ENCODE data around the gene FOXM1. TPM values are rescaled to one million over a fixed set of nuclear protein-coding genes. Genes with fewer than 3 reads are reported as not detected.
A peak's percentile ranks its signal among the peaks of the same experiment; 100 is the strongest.

FOXM1 gene
- total RNA-seq, 1 experiment from 2014 or later, result 118 TPM

DNA sequence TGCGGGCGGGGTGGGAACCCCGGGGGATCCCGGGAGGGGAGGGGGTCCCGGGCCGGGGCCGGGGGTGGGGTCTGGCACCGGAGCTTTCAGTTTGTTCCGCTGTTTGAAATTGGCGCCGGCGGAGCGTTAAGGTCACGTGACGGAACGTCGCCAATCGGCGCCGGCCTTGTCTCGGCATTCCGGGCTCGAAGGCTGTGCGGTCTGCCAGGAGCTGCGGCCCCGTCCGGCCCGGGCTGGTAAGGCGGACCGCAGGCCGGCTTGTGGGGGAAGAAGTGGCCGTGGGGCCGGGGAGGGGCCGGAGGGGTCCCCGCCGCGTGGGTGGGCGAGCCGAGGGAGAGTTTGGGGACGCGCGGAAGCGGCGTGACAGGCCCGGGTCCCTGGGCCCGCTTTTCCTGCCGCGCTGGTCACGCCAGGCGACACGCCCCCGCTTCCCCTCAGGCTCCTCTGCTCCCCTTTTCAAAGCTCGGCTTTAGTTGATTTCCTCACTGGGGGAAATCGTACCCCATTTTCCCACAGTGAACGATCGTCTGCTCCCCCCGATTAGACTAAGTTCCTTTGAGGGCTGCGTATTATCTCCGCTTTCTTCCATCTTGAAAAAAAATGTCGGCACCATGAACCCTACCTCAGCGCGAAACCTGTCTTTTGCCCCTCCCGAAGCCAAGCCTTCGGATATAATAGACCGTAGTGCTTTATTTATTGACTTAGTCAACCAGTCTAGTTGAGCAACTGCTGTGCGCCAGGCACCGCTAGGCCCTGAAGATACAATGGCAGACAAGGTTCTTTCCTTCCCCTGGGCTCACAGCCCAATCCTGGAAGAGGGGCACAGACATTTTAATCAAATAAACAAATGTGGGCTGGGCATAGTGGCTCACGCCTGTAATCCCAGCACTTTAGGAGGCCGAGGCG, at the start of gene FOXM1, which contains the start of gene RHNO1 (continued):
- TF ChIP-seq, protein P1, sequence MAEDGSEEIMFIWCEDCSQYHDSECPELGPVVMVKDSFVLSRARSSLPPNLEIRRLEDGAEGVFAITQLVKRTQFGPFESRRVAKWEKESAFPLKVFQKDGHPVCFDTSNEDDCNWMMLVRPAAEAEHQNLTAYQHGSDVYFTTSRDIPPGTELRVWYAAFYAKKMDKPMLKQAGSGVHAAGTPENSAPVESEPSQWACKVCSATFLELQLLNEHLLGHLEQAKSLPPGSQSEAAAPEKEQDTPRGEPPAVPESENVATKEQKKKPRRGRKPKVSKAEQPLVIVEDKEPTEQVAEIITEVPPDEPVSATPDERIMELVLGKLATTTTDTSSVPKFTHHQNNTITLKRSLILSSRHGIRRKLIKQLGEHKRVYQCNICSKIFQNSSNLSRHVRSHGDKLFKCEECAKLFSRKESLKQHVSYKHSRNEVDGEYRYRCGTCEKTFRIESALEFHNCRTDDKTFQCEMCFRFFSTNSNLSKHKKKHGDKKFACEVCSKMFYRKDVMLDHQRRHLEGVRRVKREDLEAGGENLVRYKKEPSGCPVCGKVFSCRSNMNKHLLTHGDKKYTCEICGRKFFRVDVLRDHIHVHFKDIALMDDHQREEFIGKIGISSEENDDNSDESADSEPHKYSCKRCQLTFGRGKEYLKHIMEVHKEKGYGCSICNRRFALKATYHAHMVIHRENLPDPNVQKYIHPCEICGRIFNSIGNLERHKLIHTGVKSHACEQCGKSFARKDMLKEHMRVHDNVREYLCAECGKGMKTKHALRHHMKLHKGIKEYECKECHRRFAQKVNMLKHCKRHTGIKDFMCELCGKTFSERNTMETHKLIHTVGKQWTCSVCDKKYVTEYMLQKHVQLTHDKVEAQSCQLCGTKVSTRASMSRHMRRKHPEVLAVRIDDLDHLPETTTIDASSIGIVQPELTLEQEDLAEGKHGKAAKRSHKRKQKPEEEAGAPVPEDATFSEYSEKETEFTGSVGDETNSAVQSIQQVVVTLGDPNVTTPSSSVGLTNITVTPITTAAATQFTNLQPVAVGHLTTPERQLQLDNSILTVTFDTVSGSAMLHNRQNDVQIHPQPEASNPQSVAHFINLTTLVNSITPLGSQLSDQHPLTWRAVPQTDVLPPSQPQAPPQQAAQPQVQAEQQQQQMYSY (CRISPR knock-in tag; IDR thresholded peaks at IDR 0.05), result no peak
- TF ChIP-seq TEAD1 (CRISPR knock-in tag; IDR thresholded peaks at IDR 0.05) (peak; percentile 51), GRHL2 (CRISPR knock-in tag; IDR thresholded peaks at IDR 0.05; ENCODE audit: insufficient replicate concordance, severe bottlenecking) (no peak), JAZF1 (CRISPR knock-in tag; IDR thresholded peaks at IDR 0.05) (no peak), TP53 (CRISPR knock-in tag; IDR thresholded peaks at IDR 0.05) (peak; percentile 81), CREB1 (CRISPR knock-in tag; IDR thresholded peaks at IDR 0.05) (no peak), GABPB1 (CRISPR knock-in tag; IDR thresholded peaks at IDR 0.05) (peak; percentile 55; the same call in 1 of the 2 replicates), SP1 (CRISPR knock-in tag; conservative IDR thresholded peaks at IDR 0.05) (no peak; the same call in 1 of the 2 replicates), CDX4 (CRISPR knock-in tag; IDR thresholded peaks at IDR 0.05; ENCODE audit: borderline replicate concordance) (no peak), ARID4B (CRISPR knock-in tag; IDR thresholded peaks at IDR 0.05; ENCODE audit: borderline replicate concordance) (peak; percentile 45; the same call in 1 of the 2 replicates), ZBTB21 (CRISPR knock-in tag; IDR thresholded peaks at IDR 0.05; ENCODE audit: borderline replicate concordance) (no peak), FOXP4 (CRISPR knock-in tag; IDR thresholded peaks at IDR 0.05) (peak; percentile 55; the same call in 1 of the 2 replicates), SMAD4 (CRISPR knock-in tag; IDR thresholded peaks at IDR 0.05) (no peak), SOX15 (CRISPR knock-in tag; IDR thresholded peaks at IDR 0.05) (no peak)
- TF ChIP-seq, protein P2, sequence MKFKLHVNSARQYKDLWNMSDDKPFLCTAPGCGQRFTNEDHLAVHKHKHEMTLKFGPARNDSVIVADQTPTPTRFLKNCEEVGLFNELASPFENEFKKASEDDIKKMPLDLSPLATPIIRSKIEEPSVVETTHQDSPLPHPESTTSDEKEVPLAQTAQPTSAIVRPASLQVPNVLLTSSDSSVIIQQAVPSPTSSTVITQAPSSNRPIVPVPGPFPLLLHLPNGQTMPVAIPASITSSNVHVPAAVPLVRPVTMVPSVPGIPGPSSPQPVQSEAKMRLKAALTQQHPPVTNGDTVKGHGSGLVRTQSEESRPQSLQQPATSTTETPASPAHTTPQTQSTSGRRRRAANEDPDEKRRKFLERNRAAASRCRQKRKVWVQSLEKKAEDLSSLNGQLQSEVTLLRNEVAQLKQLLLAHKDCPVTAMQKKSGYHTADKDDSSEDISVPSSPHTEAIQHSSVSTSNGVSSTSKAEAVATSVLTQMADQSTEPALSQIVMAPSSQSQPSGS (CRISPR knock-in tag; IDR thresholded peaks at IDR 0.05; ENCODE audit: borderline replicate concordance, low read depth), result no peak
- TF ChIP-seq, protein P3, sequence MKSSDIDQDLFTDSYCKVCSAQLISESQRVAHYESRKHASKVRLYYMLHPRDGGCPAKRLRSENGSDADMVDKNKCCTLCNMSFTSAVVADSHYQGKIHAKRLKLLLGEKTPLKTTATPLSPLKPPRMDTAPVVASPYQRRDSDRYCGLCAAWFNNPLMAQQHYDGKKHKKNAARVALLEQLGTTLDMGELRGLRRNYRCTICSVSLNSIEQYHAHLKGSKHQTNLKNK (CRISPR knock-in tag; IDR thresholded peaks at IDR 0.05), result no peak
